ENCODE measurements around the gene RBMS2.
"Not testable (repeated sequence)": the region's sequence is repeated elsewhere in the genome, so short reads cannot be mapped to it uniquely, and the experiment has no call there.

Gene RBMS2

GRCh38 chr12:56518570-56518969 is 3.0 kb upstream of the RBMS2 start:
- DNase-seq: no peak

GRCh38 chr12:56520048-56520447 is 1.6 kb upstream of the RBMS2 start:
- DNase-seq: no peak

- DNase-seq: no peak
Measured at GRCh38 chr12:56520506-56520905, 1.1 kb upstream of the RBMS2 start.

- no peak for DNase-seq
Measured at GRCh38 chr12:56521209-56521589, 421 bp upstream of the RBMS2 start.

- no peak for DNase-seq
Measured at GRCh38 chr12:56522411-56523193, 982 bp downstream of the RBMS2 start.

- no peak for DNase-seq
Measured at GRCh38 chr12:56528846-56529245, 7.2 kb downstream of the RBMS2 start.

- no peak for DNase-seq
Measured at GRCh38 chr12:56529656-56530055, 8.0 kb downstream of the RBMS2 start.

- no peak for DNase-seq
Measured at GRCh38 chr12:56530390-56531055, 8.9 kb downstream of the RBMS2 start.

GRCh38 chr12:56537546-56537945 is 15.9 kb downstream of the RBMS2 start:
- no peak for DNase-seq

- no peak for DNase-seq
Measured at GRCh38 chr12:56541631-56542030, 20.0 kb downstream of the RBMS2 start.

GRCh38 chr12:56542164-56542563 is 20.5 kb downstream of the RBMS2 start:
- no peak for DNase-seq

GRCh38 chr12:56545023-56545604 is 23.5 kb downstream of the RBMS2 start:
- DNase-seq: no peak

- no peak for DNase-seq
Measured at GRCh38 chr12:56546680-56547079, 25.1 kb downstream of the RBMS2 start.

GRCh38 chr12:56551070-56551469 is 29.4 kb downstream of the RBMS2 start:
- no peak for DNase-seq

GRCh38 chr12:56565510-56566101 is 44.0 kb downstream of the RBMS2 start:
- no peak for DNase-seq

- no peak for DNase-seq
Measured at GRCh38 chr12:56568146-56568545, 46.5 kb downstream of the RBMS2 start.

GRCh38 chr12:56571121-56571520 is 49.5 kb downstream of the RBMS2 start:
- no peak for DNase-seq

GRCh38 chr12:56572288-56572687 is 50.7 kb downstream of the RBMS2 start:
- no peak for DNase-seq

GRCh38 chr12:56574210-56574609 is 52.6 kb downstream of the RBMS2 start:
- DNase-seq: no peak

GRCh38 chr12:56577248-56577647 is 55.6 kb downstream of the RBMS2 start:
- not testable (repeated sequence) for DNase-seq

GRCh38 chr12:56578983-56579546 is 57.4 kb downstream of the RBMS2 start:
- DNase-seq: no peak

- no peak for DNase-seq
Measured at GRCh38 chr12:56581418-56582145, 60.0 kb downstream of the RBMS2 start.

GRCh38 chr12:56585098-56585497 is 63.5 kb downstream of the RBMS2 start:
- DNase-seq: no peak

All from NCI-H1092 treated with DMSO at 0.1 percent for 48 hours (cell line).